Naive thymus-derived CD4-positive, alpha-beta T cell (primary cell): ENCODE results near the gene TMEM192. TPM values are rescaled to one million over a fixed set of nuclear protein-coding genes. Genes with fewer than 3 reads are reported as not detected.

Experiments used
- ATAC-seq: fragments of 150-1000 bp; cut with Tn5 transposase; 2 replicates; pipeline ENCODE4 v1.10.0; 2021; ENCODE audit warnings: mild to moderate bottlenecking, moderate library complexity
- CTCF ChIA-PET: fragments of 350-600 bp; sonication (Branson Sonifier 250); formaldehyde crosslinking; loops from one replicate; lab custom pipeline; 2021; ENCODE audit warnings: antibody characterized with exemption; lab: Charles Lee
- POLR2A ChIA-PET: fragments of 350-600 bp; sonication (Branson Sonifier 250); formaldehyde crosslinking; loops from one replicate; lab custom pipeline; 2021; ENCODE audit warnings: antibody characterized with exemption, inconsistent platforms; lab: Charles Lee
- DNase-seq, 9 donors: peaks; one replicate each; pipeline versions ENCODE4 v3.0.0 to v3.0.0-alpha.2; 2020 to 2022; ENCODE audit warnings: mixed read lengths in 1 of 9
- H3K27ac ChIP-seq: one replicate; pipeline ENCODE4 v1.7.0; 2013; ENCODE audit warnings: mild to moderate bottlenecking, low read depth, low read length, moderate library complexity
- H3K27me3 ChIP-seq, 2 donors: one replicate each; pipeline ENCODE4 v1.7.0; 2013; ENCODE audit warnings: low read length in 2 of 2, mild to moderate bottlenecking in 2 of 2, moderate library complexity in 2 of 2; ENCODE audit not compliant: control insufficient read depth in 2 of 2, insufficient read depth in 2 of 2
- H3K36me3 ChIP-seq, 3 experiments: 1 replicate in 2 of 3; 2 replicates in 1 of 3; pipeline ENCODE4 v1.7.0; 2013; ENCODE audit warnings: low read length in 3 of 3, mild to moderate bottlenecking in 3 of 3, moderate library complexity in 1 of 3; ENCODE audit not compliant: insufficient read depth in 3 of 3, control insufficient read depth in 2 of 3
- H3K4me1 ChIP-seq, 2 donors: one replicate each; pipeline ENCODE4 v1.7.0; 2013; ENCODE audit warnings: low read length in 2 of 2, mild to moderate bottlenecking in 2 of 2, moderate library complexity in 1 of 2; ENCODE audit not compliant: control insufficient read depth in 2 of 2, insufficient read depth in 2 of 2
- H3K4me3 ChIP-seq: 2 replicates; pipeline ENCODE4 v1.7.0; 2013; ENCODE audit warnings: mild to moderate bottlenecking, low read length
- H3K9me3 ChIP-seq, 3 experiments: 1 replicate in 2 of 3; 2 replicates in 1 of 3; pipeline ENCODE4 v1.7.0; 2013; ENCODE audit warnings: low read length in 3 of 3; ENCODE audit not compliant: control insufficient read depth in 2 of 3
- H3K27ac Mint-ChIP-seq, 9 donors: one replicate each; pipeline ENCODE4 v1.8.0; 2020 to 2022; ENCODE audit warnings: mixed read lengths in 9 of 9, mild to moderate bottlenecking in 8 of 9, moderate library complexity in 5 of 9, inconsistent platforms in 2 of 9
- H3K27me3 Mint-ChIP-seq, 5 donors: one replicate each; pipeline ENCODE4 v1.8.0; 2021 to 2022; ENCODE audit warnings: mixed read lengths in 5 of 5, mild to moderate bottlenecking in 1 of 5
- H3K36me3 Mint-ChIP-seq, 5 donors: one replicate each; pipeline ENCODE4 v1.8.0; 2020 to 2022; ENCODE audit warnings: mixed read lengths in 5 of 5, mild to moderate bottlenecking in 3 of 5, inconsistent platforms in 1 of 5
- H3K4me1 Mint-ChIP-seq, 7 donors: one replicate each; pipeline ENCODE4 v1.8.0; 2020 to 2022; ENCODE audit warnings: mixed read lengths in 7 of 7, mild to moderate bottlenecking in 3 of 7, inconsistent platforms in 1 of 7
- H3K4me3 Mint-ChIP-seq, 10 donors: one replicate each; pipeline ENCODE4 v1.8.0; 2020 to 2022; ENCODE audit warnings: mild to moderate bottlenecking in 10 of 10, mixed read lengths in 10 of 10, moderate library complexity in 6 of 10, inconsistent platforms in 2 of 10
- H3K9me3 Mint-ChIP-seq, 11 donors: one replicate each; pipeline ENCODE4 v1.8.0; 2020 to 2022; ENCODE audit warnings: mixed read lengths in 11 of 11, mild to moderate bottlenecking in 4 of 11, inconsistent platforms in 1 of 11, moderate library complexity in 1 of 11
- intact Hi-C, 2 donors: fragments of 100-400 bp; cut with micrococcal nuclease; formaldehyde crosslinking; loops; one replicate each; pipeline ENCODE4 v1.15.1; 2023
- polyA plus RNA-seq, 2 donors: library from polyadenylated mRNA; unstranded; fragments of 300-500 nt; fragmentation: Illumina TruSeq; gene quantifications; one replicate each; pipeline ENCODE4 v1.2.3, GENCODE V29; 2021
- total RNA-seq, 6 experiments: library from RNA in 5 of 6; stranded (reverse) in 5 of 6; gene quantifications; 1 replicate in 5 of 6; 2 replicates in 1 of 6; pipeline ENCODE4 v1.2.3 and lab custom pipeline; 2021 to 2026

The TMEM192 gene
- total RNA-seq, result 10 to 100 TPM in 2 of 5 experiments, 1 to 10 TPM in 3; 5.3 to 13.9 (median 9.6) TPM
- 10 to 100 TPM; 12.5 to 20.6 TPM for polyA plus RNA-seq
- total RNA-seq (lab: John Stamatoyannopoulos, UW), result 17.5 reads per million, percentile 47 among the genes with 10 or more reads in this experiment

GRCh38 chr4:165112368-165113121 lies at the start of gene TMEM192:
TMEM192 (minus strand) TSS chr4:165112860; CDS start chr4:165112773, 87 bp downstream.
- H3K4me1 Mint-ChIP-seq, result peaks cover 13 to 37% (median 19%) of the 10 kb centered on the region in 7 donors
- H3K9me3 Mint-ChIP-seq, result no peaks in the 10 kb centered on the region
- H3K27me3 Mint-ChIP-seq, result peaks cover 0 to 23% (median 0%) of the 10 kb centered on the region in 5 donors
- H3K4me3 Mint-ChIP-seq, result peak within 1 kb of the TSS; percentile 90 to 99 (median 94)
- no peaks in the 10 kb centered on the region for H3K27me3 ChIP-seq
- peak within 1 kb of the TSS; percentile 75 to 96 (median 94) for H3K27ac Mint-ChIP-seq
- ATAC-seq, result peak; percentile 99
- no peaks in the 10 kb centered on the region for H3K9me3 ChIP-seq
- H3K4me3 ChIP-seq, result peak within 1 kb of the TSS; percentile 88
- H3K27ac ChIP-seq, result peak within 1 kb of the TSS; percentile 75
- intact Hi-C loops, result loop anchor here (1.0 to 10.0 kb wide), 15 partner anchors 19 to 1946 kb away; partner anchors contain the start of genes KLHL2 (in 2 of the 2), MSMO1 (in 2 of the 2) and NAF1 (in 2 of the 2)
- peaks cover 0 to 7% of the 10 kb centered on the region in 2 donors for H3K4me1 ChIP-seq
- peaks cover 0 to 8% (median 0%) of the 10 kb centered on the region in 3 experiments for H3K36me3 ChIP-seq
- CTCF ChIA-PET, result interaction anchor here (0.6 to 2.7 kb wide), 7 partner anchors 10 to 1605 kb away, joined by 3 to 9 read pairs (median 6); no protein-coding TSS in a partner anchor
- POLR2A ChIA-PET, result interaction anchor here (1.0 to 1.4 kb wide), 4 partner anchors 11 to 215 kb away, joined by 3 to 5 read pairs (median 4); partner anchors contain the start of gene MSMO1
- peak; percentile 84 to 97 (median 91) for DNase-seq
- H3K36me3 Mint-ChIP-seq, result no peaks in the 10 kb centered on the region

GRCh38 chr4:165158762-165159161 lies 46.1 kb upstream of the TMEM192 start:
- Mint-ChIP-seq H3K27ac (no peak overlapping the region), H3K27me3 (peaks cover 0 to 23% (median 9%) of the 10 kb centered on the region in 5 donors), H3K4me3 (no peak overlapping the region), H3K4me1 (peaks cover 0 to 2% (median 0%) of the 10 kb centered on the region in 7 donors), H3K9me3 (peaks cover 0 to 18% (median 3%) of the 10 kb centered on the region in 11 donors), H3K36me3 (peaks cover 0 to 9% (median 0%) of the 10 kb centered on the region in 5 donors)
- ATAC-seq, result no peak
- Histone ChIP-seq H3K4me3 (no peak overlapping the region), H3K27ac (no peak overlapping the region), H3K36me3 (no peaks in the 10 kb centered on the region), H3K9me3 (no peaks in the 10 kb centered on the region), H3K4me1 (no peaks in the 10 kb centered on the region), H3K27me3 (peaks cover 0 to 6% of the 10 kb centered on the region in 2 donors)
- POLR2A ChIA-PET, result no interaction called here
- CTCF ChIA-PET, result no interaction called here
- intact Hi-C loops, result loop anchor here in 1 of 2 donors (1.0 kb wide), 1 partner anchor 34 kb away; no protein-coding TSS in a partner anchor
- DNase-seq, result no peak

- intact Hi-C loops, result no loop called here
- Mint-ChIP-seq H3K9me3 (peaks cover 0 to 18% (median 3%) of the 10 kb centered on the region in 11 donors), H3K27me3 (peaks cover 0 to 31% (median 9%) of the 10 kb centered on the region in 5 donors), H3K27ac (no peak overlapping the region), H3K4me3 (no peak overlapping the region), H3K36me3 (peaks cover 0 to 9% (median 4%) of the 10 kb centered on the region in 5 donors), H3K4me1 (peaks cover 0 to 4% (median 0%) of the 10 kb centered on the region in 7 donors)
- Histone ChIP-seq H3K27me3 (peaks cover 0 to 6% of the 10 kb centered on the region in 2 donors), H3K9me3 (no peaks in the 10 kb centered on the region), H3K36me3 (no peaks in the 10 kb centered on the region), H3K27ac (no peak overlapping the region), H3K4me3 (no peak overlapping the region), H3K4me1 (no peaks in the 10 kb centered on the region)
- ChIA-PET POLR2A (no interaction called here), CTCF (no interaction called here)
- ATAC-seq (no peak), DNase-seq (no peak)
These were observed 44.2 kb upstream of the TMEM192 start for GRCh38 chr4:165156906-165157305.

- no peak for ATAC-seq
- H3K27ac Mint-ChIP-seq, result no peak overlapping the region
- intact Hi-C loops, result no loop called here
- peaks cover 0 to 9% (median 4%) of the 10 kb centered on the region in 5 donors for H3K36me3 Mint-ChIP-seq
- Histone ChIP-seq H3K9me3 (no peaks in the 10 kb centered on the region), H3K4me1 (no peaks in the 10 kb centered on the region), H3K27ac (no peak overlapping the region), H3K4me3 (no peak overlapping the region), H3K36me3 (no peaks in the 10 kb centered on the region), H3K27me3 (peaks cover 0 to 6% of the 10 kb centered on the region in 2 donors)
- DNase-seq, result no peak
- peaks cover 0 to 18% (median 6%) of the 10 kb centered on the region in 11 donors for H3K9me3 Mint-ChIP-seq
- H3K4me1 Mint-ChIP-seq, result peaks cover 0 to 4% (median 0%) of the 10 kb centered on the region in 7 donors
- ChIA-PET CTCF (no interaction called here), POLR2A (no interaction called here)
- no peak overlapping the region for H3K4me3 Mint-ChIP-seq
- peaks cover 0 to 41% (median 13%) of the 10 kb centered on the region in 5 donors for H3K27me3 Mint-ChIP-seq
These were observed 41.8 kb upstream of the TMEM192 start for GRCh38 chr4:165154482-165154881.

GRCh38 chr4:165152527-165152926 lies 39.9 kb upstream of the TMEM192 start:
- intact Hi-C loops, result no loop called here
- POLR2A ChIA-PET, result no interaction called here
- Mint-ChIP-seq H3K27ac (no peak overlapping the region), H3K36me3 (peaks cover 0 to 9% (median 4%) of the 10 kb centered on the region in 5 donors), H3K4me1 (peaks cover 0 to 4% (median 0%) of the 10 kb centered on the region in 7 donors), H3K27me3 (peaks cover 0 to 41% (median 16%) of the 10 kb centered on the region in 5 donors), H3K4me3 (no peak overlapping the region), H3K9me3 (peaks cover 0 to 13% (median 7%) of the 10 kb centered on the region in 11 donors)
- Histone ChIP-seq H3K4me1 (no peaks in the 10 kb centered on the region), H3K27me3 (peaks cover 0 to 6% of the 10 kb centered on the region in 2 donors), H3K9me3 (no peaks in the 10 kb centered on the region), H3K36me3 (no peaks in the 10 kb centered on the region), H3K27ac (no peak overlapping the region), H3K4me3 (no peak overlapping the region)
- no peak for DNase-seq
- ATAC-seq, result no peak
- CTCF ChIA-PET, result no interaction called here

GRCh38 chr4:165151734-165152133 lies 39.1 kb upstream of the TMEM192 start:
- ChIA-PET CTCF (no interaction called here), POLR2A (interaction anchor here (0.6 kb wide), 1 partner anchor 40 kb away, joined by 4 read pairs; no protein-coding TSS in a partner anchor)
- peaks cover 0 to 5% (median under 1%) of the 10 kb centered on the region in 11 donors for H3K9me3 Mint-ChIP-seq

More at GRCh38 chr4:165151734-165152133, 39.1 kb upstream of the TMEM192 start:
- H3K27me3 ChIP-seq, result peaks cover 0 to 6% of the 10 kb centered on the region in 2 donors
- H3K4me3 ChIP-seq, result no peak overlapping the region
- H3K27ac Mint-ChIP-seq, result no peak overlapping the region
- H3K9me3 ChIP-seq, result no peaks in the 10 kb centered on the region
- H3K4me1 Mint-ChIP-seq, result peaks cover 0 to 4% (median 0%) of the 10 kb centered on the region in 7 donors
- H3K36me3 ChIP-seq, result no peaks in the 10 kb centered on the region
- DNase-seq (no peak), ATAC-seq (no peak)
- no peak overlapping the region for H3K4me3 Mint-ChIP-seq
- no peaks in the 10 kb centered on the region for H3K4me1 ChIP-seq
- intact Hi-C loops, result no loop called here
- H3K36me3 Mint-ChIP-seq, result peaks cover 0 to 5% (median 0%) of the 10 kb centered on the region in 5 donors
- no peak overlapping the region for H3K27ac ChIP-seq
- peaks cover 0 to 34% (median 15%) of the 10 kb centered on the region in 5 donors for H3K27me3 Mint-ChIP-seq
